ENCODE results near the gene ANO1.

DNA sequence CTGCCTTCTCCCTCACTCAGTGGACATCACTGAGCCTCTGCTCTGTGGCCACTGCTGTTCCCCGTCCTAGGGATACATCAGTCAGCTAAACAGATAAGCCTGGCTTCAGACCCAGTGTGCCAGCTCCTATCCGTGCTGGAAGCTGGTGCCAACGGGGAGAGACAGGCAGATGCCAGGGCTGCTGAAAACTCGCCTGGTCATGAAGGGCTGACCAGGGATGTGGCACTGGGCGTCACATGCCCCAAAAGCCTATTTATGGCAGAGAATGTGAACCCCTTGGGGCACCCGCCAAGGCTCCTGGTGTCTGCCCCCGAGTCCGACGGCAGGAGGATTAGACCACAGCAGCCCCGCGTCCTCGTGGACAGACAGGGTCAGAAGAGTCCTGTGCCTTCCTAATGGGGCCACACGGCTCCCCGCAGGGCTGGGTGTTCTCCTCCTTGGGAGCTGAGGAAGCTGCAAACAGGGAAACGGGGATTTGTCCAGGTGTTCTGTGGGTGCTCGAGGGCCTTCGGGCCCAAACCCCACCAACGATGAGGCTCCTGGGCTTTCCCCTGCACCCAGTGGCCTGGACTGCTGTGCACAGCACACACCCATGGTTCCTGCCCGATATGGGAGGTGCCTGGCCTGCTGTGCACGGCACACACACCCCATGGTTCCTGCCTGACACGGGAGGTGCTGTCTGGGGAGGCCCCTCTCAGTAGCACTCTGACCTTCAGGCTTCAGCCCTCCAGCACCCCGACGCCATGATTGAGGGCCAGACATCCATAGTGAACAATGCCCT is 19.9 kb downstream of the ANO1 start:
- no peak for TF ChIP-seq POLR2AphosphoS5 (IDR thresholded peaks at IDR 0.05)
- no peak for TF ChIP-seq POLR2A (IDR thresholded peaks at IDR 0.05)

Measured in prostate gland (tissue), 1 donor.